HCT116 (cell line): ENCODE measurements around the gene LRSAM1. TPM values are rescaled to one million over a fixed set of nuclear protein-coding genes. Genes with fewer than 3 reads are reported as not detected.

Experiments
- ATAC-seq: fragments of 200-7000 bp; cut with Tn5 transposase; 2 replicates; pipeline ENCODE4 v1.9.1; 2020; ENCODE audit warnings: mild to moderate bottlenecking, moderate library complexity
- BruUV-seq: library from RNA; stranded (reverse); fragments of 400-500 nt; replicated peaks from 2 replicates; lab custom pipeline; 2021; lab: Mats Ljungman, UMichigan
- CTCF ChIA-PET: fragments of 300-600 bp; sonication (Branson Sonifier 250); formaldehyde crosslinking; loops from one replicate; lab custom pipeline; 2021; ENCODE audit warnings: antibody characterized with exemption; lab: Charles Lee
- POLR2A ChIA-PET: fragments of 300-600, 350-600 bp; sonication (Branson Sonifier 250); formaldehyde crosslinking; loops from one replicate; lab custom pipeline; 2021; ENCODE audit warnings: antibody characterized with exemption; lab: Charles Lee
- RAD21 ChIA-PET, 2 experiments: fragments of 300-600 bp; sonication (Branson Sonifier 250); formaldehyde crosslinking; loops; one replicate each; lab custom pipeline; 2023; ENCODE audit warnings: low total read pairs in 2 of 2; ENCODE audit not compliant: uncharacterized antibody in 2 of 2, unreplicated experiment in 2 of 2, low non-redundant PET in 1 of 2; lab: Charles Lee
- DNase-seq: peaks from one replicate; pipeline ENCODE4 v3.0.0-alpha.2; 2010; ENCODE audit warnings: low read depth, low spot score
- H2AFZ ChIP-seq: fragments of 200-600 bp; shearing (Covaris generic), sonication (generic); 2 replicates; pipeline ENCODE4 v1.6.1; 2017; ENCODE audit warnings: low read depth, mixed run types, mixed read lengths, antibody characterized with exemption, low read length; ENCODE audit not compliant: poor library complexity, severe bottlenecking
- H3K27ac ChIP-seq: 2 replicates; pipeline ENCODE4 v1.5.1; 2012; ENCODE audit warnings: low read depth, low read length
- H3K27me3 ChIP-seq: fragments of 200-600 bp; sonication (generic); 2 replicates; pipeline ENCODE4 v1.6.1; 2016; ENCODE audit warnings: mixed run types, low read length, mixed read lengths; ENCODE audit not compliant: insufficient read depth
- H3K36me3 ChIP-seq, 2 experiments: fragments of 200-500 bp in 1 of 2; fragments of 200-600 bp in 1 of 2; sonication (Bioruptor generic) in 1 of 2; sonication (generic) in 1 of 2; 2 replicates each; pipeline versions ENCODE4 v1.5.1 to v1.6.1; 2014 to 2016; ENCODE audit warnings: low read length in 2 of 2, inconsistent platforms in 1 of 2, mixed read lengths in 1 of 2, mixed run types in 1 of 2; ENCODE audit not compliant: insufficient read depth in 2 of 2, control insufficient read depth in 1 of 2
- H3K4me1 ChIP-seq, 2 experiments: fragments of 200-600 bp in 1 of 2; sonication (generic) in 1 of 2; 2 replicates each; pipeline versions ENCODE4 v1.5.1 to v1.6.1; 2012 to 2017; ENCODE audit warnings: low read length in 2 of 2, inconsistent platforms in 1 of 2, mild to moderate bottlenecking in 1 of 2, mixed read lengths in 1 of 2, mixed run types in 1 of 2, moderate library complexity in 1 of 2; ENCODE audit not compliant: insufficient read depth in 2 of 2, control insufficient read depth in 1 of 2
- H3K4me2 ChIP-seq: fragments of 200-600 bp; sonication (generic); 2 replicates; pipeline ENCODE4 v1.6.1; 2017; ENCODE audit warnings: mixed run types, low read length, mixed read lengths
- H3K4me3 ChIP-seq, 2 experiments: fragments of 200-600 bp in 1 of 2; sonication (generic) in 1 of 2; replicated peaks in 1 of 2; 2 replicates each; pipeline ENCODE4 v1.5.1; 2011 to 2016; ENCODE audit warnings: low read length in 2 of 2, control low read depth in 1 of 2, low read depth in 1 of 2, mild to moderate bottlenecking in 1 of 2, mixed read lengths in 1 of 2, mixed run types in 1 of 2
- H3K79me2 ChIP-seq: fragments of 200-600 bp; sonication (generic); 2 replicates; pipeline ENCODE4 v1.6.1; 2017; ENCODE audit warnings: mild to moderate bottlenecking, mixed run types, low read length, moderate library complexity, mixed read lengths; ENCODE audit not compliant: insufficient read depth
- H3K9ac ChIP-seq: fragments of 200-600 bp; sonication (generic); 2 replicates; pipeline ENCODE4 v1.6.1; 2016; ENCODE audit warnings: low read length, mixed read lengths
- H3K9me2 ChIP-seq: fragments of 200-600 bp; sonication (generic), shearing (Covaris generic); 2 replicates; pipeline ENCODE4 v1.6.1; 2017; ENCODE audit warnings: mixed run types, mild to moderate bottlenecking, moderate library complexity; ENCODE audit not compliant: insufficient read depth
- H3K9me3 ChIP-seq, 2 experiments: fragments of 200-500 bp in 1 of 2; fragments of 200-600 bp in 1 of 2; sonication (Bioruptor generic) in 1 of 2; sonication (generic) in 1 of 2; 2 replicates each; pipeline ENCODE4 v1.6.1; 2014 to 2017; ENCODE audit warnings: low read length in 2 of 2, mixed read lengths in 2 of 2, inconsistent platforms in 1 of 2, low read depth in 1 of 2, mild to moderate bottlenecking in 1 of 2, mixed run types in 1 of 2, moderate library complexity in 1 of 2; ENCODE audit not compliant: control insufficient read depth in 1 of 2, insufficient read depth in 1 of 2
- H4K20me1 ChIP-seq: fragments of 200-600 bp; sonication (generic), shearing (Covaris generic); 2 replicates; pipeline ENCODE4 v1.6.1; 2017; ENCODE audit warnings: mixed run types, mild to moderate bottlenecking, moderate library complexity; ENCODE audit not compliant: insufficient read depth
- CBX3 ChIP-seq: IDR thresholded peaks from 2 replicates; pipeline ENCODE4 v1.6.1; 2012; ENCODE audit warnings: low read depth
- EGR1 ChIP-seq: IDR thresholded peaks from 2 replicates; pipeline ENCODE4 v1.6.1; 2012; ENCODE audit warnings: low read depth
- ELF1 ChIP-seq: IDR thresholded peaks from 2 replicates; pipeline ENCODE4 v1.6.1; 2012; ENCODE audit warnings: low read depth, borderline replicate concordance
- JUND ChIP-seq: IDR thresholded peaks from 2 replicates; pipeline ENCODE4 v1.6.1; 2012
- POLR2A ChIP-seq: IDR thresholded peaks from 2 replicates; pipeline ENCODE4 v1.7.0; 2011; ENCODE audit warnings: borderline replicate concordance; ENCODE audit not compliant: insufficient read depth, insufficient read length; ENCODE audit errors: extremely low read depth
- POLR2AphosphoS5 ChIP-seq: IDR thresholded peaks from 2 replicates; pipeline ENCODE4 v1.6.1; 2011; ENCODE audit warnings: mild to moderate bottlenecking, low read depth, low read length, moderate library complexity
- SIN3A ChIP-seq: IDR thresholded peaks from 2 replicates; pipeline ENCODE4 v1.6.1; 2012; ENCODE audit warnings: low read depth
- ZFX ChIP-seq: fragments of 450-650 bp; IDR thresholded peaks from 2 replicates; pipeline ENCODE4 v1.6.1; 2017
- ZNF274 ChIP-seq: fragments of 200-500 bp; sonication (Bioruptor generic); IDR thresholded peaks from 2 replicates; pipeline ENCODE4 v1.6.1; 2014; ENCODE audit warnings: mild to moderate bottlenecking, low read depth, low read length, inconsistent platforms
- intact Hi-C: fragments of 100-400 bp; cut with micrococcal nuclease; formaldehyde crosslinking; loops from 2 replicates; pipeline ENCODE4 v1.10.0; 2022
- total RNA-seq: library from RNA; stranded (reverse); gene quantifications from one replicate; pipeline ENCODE4 v1.2.1, GENCODE V29; 2021; ENCODE audit not compliant: unreplicated experiment
- TF ChIP-seq, protein P1 (sequence below), 3 experiments: fragments of 200-600 bp in 1 of 3; sonication (generic) in 1 of 3; IDR thresholded peaks in 2 of 3; conservative IDR thresholded peaks in 1 of 3; 2 replicates each; pipeline ENCODE4 v1.5.1; 2012 to 2017; ENCODE audit warnings: low read depth in 2 of 3, low read length in 2 of 3, antibody characterized with exemption in 1 of 3, borderline replicate concordance in 1 of 3, control low read depth in 1 of 3, mild to moderate bottlenecking in 1 of 3, mixed read lengths in 1 of 3, mixed run types in 1 of 3, moderate library complexity in 1 of 3; ENCODE audit not compliant: insufficient read depth in 1 of 3
- TF ChIP-seq, protein P2 (sequence below): IDR thresholded peaks from 2 replicates; pipeline ENCODE4 v1.6.1; 2012; ENCODE audit warnings: low read depth
- TF ChIP-seq, protein P3 (sequence below): IDR thresholded peaks from 2 replicates; pipeline ENCODE4 v1.6.1; 2011; ENCODE audit warnings: mild to moderate bottlenecking, low read length, moderate library complexity; ENCODE audit not compliant: insufficient replicate concordance; ENCODE audit errors: extremely low read depth
- TF ChIP-seq, protein P4 (sequence below): IDR thresholded peaks from 2 replicates; pipeline ENCODE4 v1.6.1; 2012

LRSAM1 gene
- total RNA-seq, 1 experiment from 2014 or later = 25.9 TPM

DNA sequence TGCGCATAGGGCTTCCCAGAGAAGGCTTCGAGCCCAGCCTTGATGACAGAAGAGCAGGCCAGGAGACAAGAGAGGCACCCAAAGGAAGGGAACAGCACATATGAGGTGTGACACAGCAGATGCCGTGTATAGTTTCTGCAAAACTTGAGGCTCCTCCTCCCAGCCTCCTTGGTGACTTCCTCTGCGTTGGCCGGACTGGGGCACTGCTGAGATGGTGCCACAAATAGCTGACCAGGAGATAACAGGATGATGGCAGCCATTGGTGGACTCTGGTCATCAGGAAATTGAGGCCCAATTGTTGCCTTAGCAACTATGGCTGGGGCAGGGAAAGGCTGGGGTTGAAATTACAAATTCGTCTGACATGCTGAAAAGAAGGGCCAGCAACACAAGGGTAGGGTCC lies 32.0 kb upstream of the LRSAM1 start:
- Histone ChIP-seq H3K9me2 (no peaks in the 10 kb centered on the region), H3K36me3 (no peaks in the 10 kb centered on the region), H3K4me2 (no peak overlapping the region), H3K27ac (no peak overlapping the region), H3K27me3 (no peaks in the 10 kb centered on the region), H3K4me3 (no peak overlapping the region), H3K9me3 (no peaks in the 10 kb centered on the region), H3K79me2 (peaks cover 9% of the 10 kb centered on the region), H3K9ac (no peak overlapping the region), H2AFZ (no peak overlapping the region), H3K4me1 (peaks cover 3 to 39% of the 10 kb centered on the region in 2 experiments; a peak in 3 of 4 replicates), H4K20me1 (no peaks in the 10 kb centered on the region)
- no TSS peak for BruUV-seq
- CTCF ChIA-PET = no interaction called here
- DNase-seq = no peak
- TF ChIP-seq POLR2AphosphoS5 (no peak), ZFX (no peak), POLR2A (no peak), JUND (no peak), ELF1 (no peak), ZNF274 (no peak), CBX3 (no peak), SIN3A (no peak), EGR1 (no peak)
- TF ChIP-seq, protein P1, sequence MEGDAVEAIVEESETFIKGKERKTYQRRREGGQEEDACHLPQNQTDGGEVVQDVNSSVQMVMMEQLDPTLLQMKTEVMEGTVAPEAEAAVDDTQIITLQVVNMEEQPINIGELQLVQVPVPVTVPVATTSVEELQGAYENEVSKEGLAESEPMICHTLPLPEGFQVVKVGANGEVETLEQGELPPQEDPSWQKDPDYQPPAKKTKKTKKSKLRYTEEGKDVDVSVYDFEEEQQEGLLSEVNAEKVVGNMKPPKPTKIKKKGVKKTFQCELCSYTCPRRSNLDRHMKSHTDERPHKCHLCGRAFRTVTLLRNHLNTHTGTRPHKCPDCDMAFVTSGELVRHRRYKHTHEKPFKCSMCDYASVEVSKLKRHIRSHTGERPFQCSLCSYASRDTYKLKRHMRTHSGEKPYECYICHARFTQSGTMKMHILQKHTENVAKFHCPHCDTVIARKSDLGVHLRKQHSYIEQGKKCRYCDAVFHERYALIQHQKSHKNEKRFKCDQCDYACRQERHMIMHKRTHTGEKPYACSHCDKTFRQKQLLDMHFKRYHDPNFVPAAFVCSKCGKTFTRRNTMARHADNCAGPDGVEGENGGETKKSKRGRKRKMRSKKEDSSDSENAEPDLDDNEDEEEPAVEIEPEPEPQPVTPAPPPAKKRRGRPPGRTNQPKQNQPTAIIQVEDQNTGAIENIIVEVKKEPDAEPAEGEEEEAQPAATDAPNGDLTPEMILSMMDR (IDR thresholded peaks at IDR 0.05 in 2 of 3, conservative IDR thresholded peaks at IDR 0.05 in 1 of 3; ENCODE audit: borderline replicate concordance in 1 of 3, insufficient read depth in 1 of 3, low read depth in 2 of 3, low read length in 2 of 3) = no peak
- TF ChIP-seq, protein P2, sequence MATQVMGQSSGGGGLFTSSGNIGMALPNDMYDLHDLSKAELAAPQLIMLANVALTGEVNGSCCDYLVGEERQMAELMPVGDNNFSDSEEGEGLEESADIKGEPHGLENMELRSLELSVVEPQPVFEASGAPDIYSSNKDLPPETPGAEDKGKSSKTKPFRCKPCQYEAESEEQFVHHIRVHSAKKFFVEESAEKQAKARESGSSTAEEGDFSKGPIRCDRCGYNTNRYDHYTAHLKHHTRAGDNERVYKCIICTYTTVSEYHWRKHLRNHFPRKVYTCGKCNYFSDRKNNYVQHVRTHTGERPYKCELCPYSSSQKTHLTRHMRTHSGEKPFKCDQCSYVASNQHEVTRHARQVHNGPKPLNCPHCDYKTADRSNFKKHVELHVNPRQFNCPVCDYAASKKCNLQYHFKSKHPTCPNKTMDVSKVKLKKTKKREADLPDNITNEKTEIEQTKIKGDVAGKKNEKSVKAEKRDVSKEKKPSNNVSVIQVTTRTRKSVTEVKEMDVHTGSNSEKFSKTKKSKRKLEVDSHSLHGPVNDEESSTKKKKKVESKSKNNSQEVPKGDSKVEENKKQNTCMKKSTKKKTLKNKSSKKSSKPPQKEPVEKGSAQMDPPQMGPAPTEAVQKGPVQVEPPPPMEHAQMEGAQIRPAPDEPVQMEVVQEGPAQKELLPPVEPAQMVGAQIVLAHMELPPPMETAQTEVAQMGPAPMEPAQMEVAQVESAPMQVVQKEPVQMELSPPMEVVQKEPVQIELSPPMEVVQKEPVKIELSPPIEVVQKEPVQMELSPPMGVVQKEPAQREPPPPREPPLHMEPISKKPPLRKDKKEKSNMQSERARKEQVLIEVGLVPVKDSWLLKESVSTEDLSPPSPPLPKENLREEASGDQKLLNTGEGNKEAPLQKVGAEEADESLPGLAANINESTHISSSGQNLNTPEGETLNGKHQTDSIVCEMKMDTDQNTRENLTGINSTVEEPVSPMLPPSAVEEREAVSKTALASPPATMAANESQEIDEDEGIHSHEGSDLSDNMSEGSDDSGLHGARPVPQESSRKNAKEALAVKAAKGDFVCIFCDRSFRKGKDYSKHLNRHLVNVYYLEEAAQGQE = no peak
- TF ChIP-seq, protein P3, sequence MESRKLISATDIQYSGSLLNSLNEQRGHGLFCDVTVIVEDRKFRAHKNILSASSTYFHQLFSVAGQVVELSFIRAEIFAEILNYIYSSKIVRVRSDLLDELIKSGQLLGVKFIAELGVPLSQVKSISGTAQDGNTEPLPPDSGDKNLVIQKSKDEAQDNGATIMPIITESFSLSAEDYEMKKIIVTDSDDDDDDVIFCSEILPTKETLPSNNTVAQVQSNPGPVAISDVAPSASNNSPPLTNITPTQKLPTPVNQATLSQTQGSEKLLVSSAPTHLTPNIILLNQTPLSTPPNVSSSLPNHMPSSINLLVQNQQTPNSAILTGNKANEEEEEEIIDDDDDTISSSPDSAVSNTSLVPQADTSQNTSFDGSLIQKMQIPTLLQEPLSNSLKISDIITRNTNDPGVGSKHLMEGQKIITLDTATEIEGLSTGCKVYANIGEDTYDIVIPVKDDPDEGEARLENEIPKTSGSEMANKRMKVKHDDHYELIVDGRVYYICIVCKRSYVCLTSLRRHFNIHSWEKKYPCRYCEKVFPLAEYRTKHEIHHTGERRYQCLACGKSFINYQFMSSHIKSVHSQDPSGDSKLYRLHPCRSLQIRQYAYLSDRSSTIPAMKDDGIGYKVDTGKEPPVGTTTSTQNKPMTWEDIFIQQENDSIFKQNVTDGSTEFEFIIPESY = no peak
- TF ChIP-seq, protein P4, sequence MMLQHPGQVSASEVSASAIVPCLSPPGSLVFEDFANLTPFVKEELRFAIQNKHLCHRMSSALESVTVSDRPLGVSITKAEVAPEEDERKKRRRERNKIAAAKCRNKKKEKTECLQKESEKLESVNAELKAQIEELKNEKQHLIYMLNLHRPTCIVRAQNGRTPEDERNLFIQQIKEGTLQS = no peak
- RAD21 ChIA-PET = no interaction called here
- POLR2A ChIA-PET = no interaction called here
- intact Hi-C loops = no loop called here
- no peak for ATAC-seq
